Measurements from ENCODE around the gene PROCR.

The PROCR gene

DNA sequence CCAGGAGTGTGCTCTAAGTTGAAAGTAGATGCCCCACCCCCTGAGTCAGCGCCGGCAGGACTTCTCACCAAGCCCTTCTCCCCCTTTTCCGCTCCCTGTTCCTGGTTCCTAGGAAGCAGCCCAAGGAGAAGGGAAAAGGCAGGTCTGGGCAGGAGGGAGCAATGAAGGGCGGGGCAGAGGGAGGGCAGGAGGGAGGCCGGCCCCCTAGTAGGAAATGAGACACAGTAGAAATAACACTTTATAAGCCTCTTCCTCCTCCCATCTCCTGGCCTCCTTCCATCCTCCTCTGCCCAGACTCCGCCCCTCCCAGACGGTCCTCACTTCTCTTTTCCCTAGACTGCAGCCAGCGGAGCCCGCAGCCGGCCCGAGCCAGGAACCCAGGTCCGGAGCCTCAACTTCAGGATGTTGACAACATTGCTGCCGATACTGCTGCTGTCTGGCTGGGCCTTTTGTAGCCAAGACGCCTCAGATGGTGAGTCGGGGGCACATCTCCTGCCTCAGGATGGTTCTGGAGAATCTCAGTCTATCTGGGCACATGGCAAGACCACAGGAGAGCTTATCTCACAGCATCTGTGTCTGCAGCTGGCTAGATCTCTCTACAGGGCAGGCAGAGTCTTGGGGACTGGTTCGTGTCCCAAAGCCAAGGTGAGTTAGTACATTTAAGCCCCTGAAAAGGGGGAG, at the start of gene PROCR:
Gene PROCR, plus strand, starts transcription at position 320 of the 681 bp plus-strand sequence. Its CDS starts 83 bp downstream, at position 403.
- Histone ChIP-seq H3K4me3 (replicated peaks; ENCODE audit: low read depth, low read length) (no peak within 1 kb of the TSS), H3K27me3 (replicated peaks; ENCODE audit: control insufficient read depth, insufficient read depth, low read length) (no peaks in the 10 kb centered on the region), H3K36me3 (ENCODE audit: control insufficient read depth, insufficient read depth, low read length) (no peaks in the 10 kb centered on the region)
- DNase-seq (ENCODE audit: extremely low read depth, insufficient read length): no peak
- no peak for TF ChIP-seq CTCF (IDR thresholded peaks at IDR 0.05; ENCODE audit: insufficient read depth, low read length, poor library complexity, severe bottlenecking)

GRCh38 chr20:35122756-35123405, 49.0 kb upstream of the PROCR start:
- Histone ChIP-seq H3K36me3 (ENCODE audit: control insufficient read depth, insufficient read depth, low read length) (peaks cover 27% of the 10 kb centered on the region), H3K27me3 (replicated peaks; ENCODE audit: control insufficient read depth, insufficient read depth, low read length) (no peaks in the 10 kb centered on the region), H3K4me3 (replicated peaks; ENCODE audit: low read depth, low read length) (no peak overlapping the region)
- no peak for TF ChIP-seq CTCF (IDR thresholded peaks at IDR 0.05; ENCODE audit: insufficient read depth, low read length, poor library complexity, severe bottlenecking)
- DNase-seq (ENCODE audit: extremely low read depth, insufficient read length): no peak

- no peak for DNase-seq (ENCODE audit: extremely low read depth, insufficient read length)
- no peak overlapping the region for H3K4me3 ChIP-seq (replicated peaks; ENCODE audit: low read depth, low read length)
- no peak for TF ChIP-seq CTCF (IDR thresholded peaks at IDR 0.05; ENCODE audit: insufficient read depth, low read length, poor library complexity, severe bottlenecking)
- H3K27me3 ChIP-seq (replicated peaks; ENCODE audit: control insufficient read depth, insufficient read depth, low read length): no peaks in the 10 kb centered on the region
- H3K36me3 ChIP-seq (ENCODE audit: control insufficient read depth, insufficient read depth, low read length): peaks cover 24% of the 10 kb centered on the region
Measured at GRCh38 chr20:35125753-35126152, 46.1 kb upstream of the PROCR start.

DNA sequence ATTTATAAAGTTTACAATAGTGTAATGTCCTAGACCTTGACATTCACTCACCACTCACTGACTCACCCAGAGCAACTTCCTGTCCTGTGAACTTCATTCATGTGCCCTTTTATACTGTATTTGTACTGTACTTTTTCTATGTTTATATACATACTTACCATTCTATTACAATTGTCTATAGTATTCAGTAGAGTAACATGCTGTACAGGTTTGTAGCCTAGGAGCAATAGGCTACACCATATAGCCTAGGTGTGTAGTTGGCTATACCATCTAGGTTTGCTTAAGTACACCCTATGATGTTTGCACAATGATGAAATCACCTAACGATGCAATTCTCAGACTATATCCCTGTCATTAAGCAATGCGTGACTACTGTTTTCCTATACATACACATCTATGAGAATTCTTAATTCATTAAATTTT, 42.2 kb upstream of the PROCR start:
- DNase-seq (ENCODE audit: extremely low read depth, insufficient read length): no peak
- Histone ChIP-seq H3K36me3 (ENCODE audit: control insufficient read depth, insufficient read depth, low read length) (peaks cover 21% of the 10 kb centered on the region), H3K4me3 (replicated peaks; ENCODE audit: low read depth, low read length) (no peak overlapping the region), H3K27me3 (replicated peaks; ENCODE audit: control insufficient read depth, insufficient read depth, low read length) (no peaks in the 10 kb centered on the region)
- no peak for TF ChIP-seq CTCF (IDR thresholded peaks at IDR 0.05; ENCODE audit: insufficient read depth, low read length, poor library complexity, severe bottlenecking)

DNA sequence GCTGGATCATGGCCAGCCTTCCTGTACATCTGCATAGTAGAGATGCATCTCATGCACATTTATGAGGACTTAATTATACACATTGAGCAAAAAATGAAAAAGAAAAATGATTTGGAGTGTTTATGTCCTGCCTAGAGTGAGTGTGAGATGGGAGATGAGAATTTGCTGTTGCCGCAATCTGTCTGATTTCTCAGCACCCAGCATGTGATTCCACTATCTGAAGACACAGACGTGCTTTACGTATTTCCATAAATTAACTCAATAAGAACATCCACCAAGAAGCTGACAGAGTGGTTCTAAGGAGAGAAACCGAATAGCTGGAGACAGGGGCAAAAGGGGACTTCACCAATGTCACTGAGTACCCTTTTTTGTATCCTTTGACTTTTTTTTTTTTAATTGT, 39.9 kb upstream of the PROCR start:
- peaks cover 20% of the 10 kb centered on the region for H3K36me3 ChIP-seq (ENCODE audit: control insufficient read depth, insufficient read depth, low read length)
- no peak for DNase-seq (ENCODE audit: extremely low read depth, insufficient read length)
- H3K27me3 ChIP-seq (replicated peaks; ENCODE audit: control insufficient read depth, insufficient read depth, low read length): no peaks in the 10 kb centered on the region
- no peak for TF ChIP-seq CTCF (IDR thresholded peaks at IDR 0.05; ENCODE audit: insufficient read depth, low read length, poor library complexity, severe bottlenecking)
- H3K4me3 ChIP-seq (replicated peaks; ENCODE audit: low read depth, low read length): no peak overlapping the region
